HG03135 (cell line): ENCODE measurements around the gene SCYGR4.
"Not testable (repeated sequence)": the region's sequence is repeated elsewhere in the genome, so short reads cannot be mapped to it uniquely, and the experiment has no call there.

ENCODE experiments used
- ATAC-seq: cut with Tn5 transposase; IDR thresholded peaks from one replicate; pipeline ENCODE4 v1.9.1; 2021; ENCODE audit warnings: mild to moderate bottlenecking, moderate library complexity; ENCODE audit not compliant: unreplicated experiment

SCYGR4 gene, protein sequence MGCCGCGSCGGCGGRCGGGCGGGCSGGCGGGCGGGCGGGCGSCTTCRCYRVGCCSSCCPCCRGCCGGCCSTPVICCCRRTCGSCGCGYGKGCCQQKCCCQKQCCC

DNA sequence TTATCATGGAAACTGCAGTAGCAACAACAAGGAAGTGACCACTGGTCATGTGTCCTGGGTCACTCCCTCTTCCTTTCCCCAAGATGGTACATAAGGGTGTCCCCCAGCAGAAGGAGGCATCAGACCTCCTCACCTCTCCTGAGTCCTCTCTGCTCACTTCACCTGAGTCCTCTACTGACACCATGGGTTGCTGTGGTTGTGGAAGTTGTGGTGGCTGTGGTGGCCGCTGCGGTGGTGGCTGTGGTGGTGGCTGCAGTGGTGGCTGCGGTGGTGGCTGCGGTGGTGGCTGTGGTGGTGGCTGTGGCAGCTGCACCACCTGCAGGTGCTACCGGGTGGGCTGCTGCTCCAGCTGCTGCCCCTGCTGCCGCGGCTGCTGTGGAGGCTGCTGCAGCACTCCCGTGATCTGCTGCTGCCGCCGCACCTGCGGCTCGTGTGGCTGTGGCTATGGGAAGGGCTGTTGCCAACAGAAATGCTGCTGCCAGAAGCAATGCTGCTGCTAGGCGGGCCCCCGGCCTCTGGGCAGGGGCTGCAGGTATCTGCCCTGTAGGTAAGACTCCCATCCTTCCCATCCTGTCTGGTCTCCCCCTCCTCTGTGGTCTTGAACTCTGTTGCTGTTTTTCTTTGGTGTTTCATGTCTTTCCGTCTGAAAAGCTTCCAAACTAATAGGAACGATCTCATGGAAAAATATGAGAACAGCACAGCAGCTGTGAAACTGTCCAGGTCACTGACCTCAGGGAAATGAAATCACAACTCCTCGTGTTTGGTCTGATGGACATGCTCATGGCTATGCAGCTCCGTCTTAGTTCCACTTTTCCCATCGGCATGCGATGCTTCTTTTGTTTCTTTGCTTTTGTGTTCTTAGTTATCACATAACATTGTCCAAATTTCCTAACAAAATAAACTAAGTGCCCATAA lies at the start of gene SCYGR4:
SCYGR4 (plus strand) TSS at position 183 of the 915 bp plus-strand sequence; CDS start at position 183, 0 bp downstream.
- no peak for ATAC-seq

DNA sequence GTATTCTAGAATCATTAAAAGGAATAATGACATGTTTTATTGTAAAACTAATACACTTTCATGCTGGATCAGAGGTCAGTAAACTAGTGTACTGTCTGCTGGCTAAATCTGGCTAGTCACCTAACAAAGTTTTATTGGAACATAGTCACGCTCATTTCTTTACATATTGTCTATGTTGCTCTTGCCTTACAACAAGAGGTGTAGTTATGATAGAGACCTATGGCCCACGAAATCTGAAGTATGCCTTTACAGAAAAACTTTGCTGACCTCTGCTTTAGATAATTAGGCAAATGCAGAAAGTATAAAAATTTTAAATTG lies 48.5 kb upstream of the SCYGR4 start:
- ATAC-seq = no peak

DNA sequence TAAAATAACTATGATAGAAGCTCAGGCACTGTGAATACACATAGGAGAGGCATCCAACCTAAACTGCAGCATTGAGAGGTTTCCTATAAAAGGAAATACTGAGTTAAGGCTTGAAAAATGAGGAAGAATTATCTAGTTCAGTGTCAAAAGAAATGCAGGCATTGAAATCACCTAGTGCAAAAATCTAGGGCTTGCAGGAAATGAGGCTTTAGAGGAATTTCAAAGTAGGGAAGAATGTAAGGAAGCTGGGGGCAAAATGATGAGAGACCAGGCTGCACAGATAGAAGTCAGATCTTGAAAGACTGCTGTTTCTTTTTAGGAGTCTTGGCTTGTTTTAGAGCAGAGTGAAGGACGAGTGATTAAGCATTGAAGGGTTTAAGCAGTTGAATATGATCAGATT lies 46.7 kb upstream of the SCYGR4 start:
- ATAC-seq = no peak

DNA sequence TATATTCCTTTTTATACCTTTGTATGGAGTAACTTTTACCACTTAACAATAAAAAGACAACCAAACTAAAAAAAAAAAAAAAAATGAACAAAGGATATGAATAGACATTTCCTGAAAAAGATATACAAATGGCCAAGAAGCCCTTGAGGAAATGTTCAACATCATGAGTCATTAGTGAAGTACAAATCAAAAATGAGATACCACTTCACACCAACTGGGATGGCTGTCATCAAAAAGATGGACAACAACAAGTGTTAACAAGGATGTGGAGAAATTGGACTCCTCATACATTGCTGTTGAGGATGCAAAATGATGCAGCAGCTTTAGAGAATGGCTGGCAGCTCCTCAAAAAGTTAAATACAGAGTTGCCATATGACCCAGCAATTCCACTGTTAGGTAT lies 41.2 kb upstream of the SCYGR4 start:
- ATAC-seq = no peak

DNA sequence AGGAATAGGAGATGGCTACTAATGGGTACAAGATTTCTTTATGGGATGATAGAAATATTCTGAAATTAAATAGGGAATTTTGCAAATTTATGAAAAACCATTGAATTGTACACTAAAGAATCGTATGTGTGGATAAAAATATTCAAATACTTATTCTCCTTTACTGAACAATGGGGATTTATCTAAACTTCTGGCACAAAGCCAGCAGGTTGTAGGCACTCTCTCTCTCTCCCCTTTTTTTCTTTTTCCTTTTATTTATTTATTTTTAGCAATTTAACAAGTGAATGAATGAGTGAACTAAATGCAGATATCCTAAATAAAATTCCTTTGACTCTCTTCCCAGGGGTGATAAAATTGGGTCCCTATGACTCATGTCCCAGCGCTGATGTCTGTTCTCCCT lies 40.5 kb upstream of the SCYGR4 start:
- no peak for ATAC-seq

DNA sequence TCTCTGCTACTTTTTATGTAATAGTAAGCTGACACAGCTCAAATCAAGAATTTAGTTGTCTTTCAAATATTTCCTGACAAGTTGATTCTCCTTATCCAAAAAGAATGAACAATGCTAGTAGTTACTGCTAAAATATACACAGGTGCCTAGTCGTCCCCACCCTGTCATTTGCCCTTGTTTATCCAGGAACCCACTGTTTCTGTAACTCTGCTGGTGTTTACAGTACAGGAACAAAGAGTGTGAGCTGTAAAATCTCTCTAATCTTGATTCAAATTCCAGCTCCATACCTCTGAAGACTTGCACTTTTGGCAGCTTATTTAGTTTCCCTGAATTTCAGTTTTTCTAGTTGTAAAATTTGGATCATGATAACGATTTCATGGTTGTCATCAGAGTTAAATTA lies 39.7 kb upstream of the SCYGR4 start:
- no peak for ATAC-seq

DNA sequence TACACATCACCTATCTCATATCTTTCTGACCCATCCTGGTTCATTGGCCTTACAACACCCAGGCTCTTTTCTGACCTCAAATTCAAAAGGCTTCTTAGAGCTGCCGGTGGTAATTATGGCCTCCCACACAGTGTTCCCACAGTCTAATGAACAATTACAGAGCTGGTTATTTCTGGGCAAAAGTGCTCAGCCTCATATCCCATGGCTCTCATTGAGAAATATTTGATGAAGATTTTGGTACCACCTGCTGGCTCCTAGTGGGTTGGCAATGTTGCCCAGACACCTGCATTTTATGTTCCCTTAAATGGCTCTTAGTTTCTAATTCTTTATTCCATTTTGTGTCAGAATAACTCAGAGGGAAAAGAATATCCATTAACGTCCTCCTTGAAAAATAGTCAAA lies 38.7 kb upstream of the SCYGR4 start:
- ATAC-seq = no peak

DNA sequence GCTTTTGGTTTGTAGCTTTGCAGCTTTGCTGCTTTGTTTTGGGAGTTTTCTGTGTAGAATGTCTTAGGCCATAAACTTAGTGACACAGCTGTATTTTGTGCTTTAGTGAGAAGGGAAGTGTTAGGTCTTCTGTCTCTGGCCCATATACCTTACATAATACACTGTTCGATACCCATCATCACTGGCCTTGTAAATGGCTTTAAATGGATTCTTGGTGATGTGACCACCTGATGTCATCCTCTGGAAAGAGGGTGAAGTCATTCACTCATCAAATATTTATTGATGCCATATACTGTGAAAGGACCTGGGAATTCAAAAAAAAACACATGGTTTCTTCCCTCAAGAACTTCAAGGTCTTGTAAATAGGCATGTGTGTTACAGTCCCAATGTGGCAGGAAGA lies 37.5 kb upstream of the SCYGR4 start:
- ATAC-seq = no peak

DNA sequence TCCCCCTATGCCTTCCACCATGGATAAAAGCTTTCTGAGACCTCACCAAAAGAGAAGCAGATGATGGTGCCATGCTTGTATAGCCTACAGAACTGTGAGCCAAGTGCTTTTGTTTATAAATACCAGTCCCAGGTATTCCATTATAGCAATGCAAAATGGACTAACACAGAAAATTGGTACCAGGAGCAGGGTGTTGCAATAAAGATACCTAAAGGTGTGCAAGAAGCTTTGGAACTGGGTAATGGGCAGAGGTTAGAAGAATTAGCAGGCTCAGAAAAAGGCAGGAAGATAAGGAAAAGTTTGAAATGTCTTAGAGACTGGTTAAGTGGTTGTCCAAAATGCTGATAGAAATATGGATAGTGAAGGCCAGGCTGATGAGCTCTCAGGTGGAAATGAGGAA lies 34.9 kb upstream of the SCYGR4 start:
- ATAC-seq = no peak

DNA sequence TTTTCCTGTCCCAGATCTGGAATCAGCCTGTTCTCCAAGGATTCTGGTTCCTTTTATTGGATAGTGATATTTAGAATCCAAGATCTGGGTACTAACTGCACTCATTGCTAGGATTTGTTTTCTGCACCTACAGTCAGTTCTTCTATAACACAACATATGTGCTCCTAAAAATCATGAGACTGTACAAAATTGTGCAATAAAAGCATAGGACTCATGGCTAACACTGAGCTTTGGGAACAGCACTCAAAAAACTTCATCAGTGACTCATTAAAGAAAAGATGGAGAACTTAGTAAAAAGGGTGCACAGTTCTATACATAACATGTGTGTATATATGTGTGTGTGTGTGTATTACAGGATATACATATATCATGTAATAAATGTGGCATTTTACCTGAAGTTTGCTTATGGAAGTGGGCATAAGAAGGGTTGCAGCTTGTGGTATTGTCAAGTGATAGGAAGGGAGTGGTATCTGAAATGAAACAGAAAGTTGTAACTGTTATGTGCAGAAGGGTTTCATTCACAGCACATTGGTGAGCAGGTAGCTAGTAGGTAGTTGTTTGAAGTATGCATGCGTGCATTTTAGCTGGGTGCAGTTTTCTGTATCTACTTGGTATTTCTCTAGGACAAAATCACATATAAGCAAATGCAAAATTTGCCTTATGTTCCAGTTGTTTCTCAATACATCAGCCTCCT lies 24.5 kb upstream of the SCYGR4 start:
- ATAC-seq = no peak

DNA sequence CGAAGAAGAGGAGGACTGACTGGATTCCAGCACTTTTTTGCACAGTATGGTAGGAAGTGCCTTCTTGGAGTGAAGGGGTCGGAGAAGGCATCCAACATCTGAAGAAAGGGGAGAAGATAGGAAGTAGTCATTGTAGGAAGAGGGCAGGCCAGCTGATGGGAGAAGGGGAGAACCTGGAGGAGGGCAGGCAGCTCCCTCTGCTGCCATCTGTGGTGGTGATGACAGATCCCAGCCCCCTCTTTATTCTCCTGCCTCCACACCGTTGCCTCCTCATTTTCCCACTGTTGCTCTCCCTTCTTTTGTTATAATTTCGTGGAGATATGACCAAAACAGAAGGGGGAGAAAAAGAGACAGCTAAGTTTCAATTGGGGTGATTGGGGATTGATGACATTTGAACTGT lies 21.5 kb upstream of the SCYGR4 start:
- no peak for ATAC-seq

DNA sequence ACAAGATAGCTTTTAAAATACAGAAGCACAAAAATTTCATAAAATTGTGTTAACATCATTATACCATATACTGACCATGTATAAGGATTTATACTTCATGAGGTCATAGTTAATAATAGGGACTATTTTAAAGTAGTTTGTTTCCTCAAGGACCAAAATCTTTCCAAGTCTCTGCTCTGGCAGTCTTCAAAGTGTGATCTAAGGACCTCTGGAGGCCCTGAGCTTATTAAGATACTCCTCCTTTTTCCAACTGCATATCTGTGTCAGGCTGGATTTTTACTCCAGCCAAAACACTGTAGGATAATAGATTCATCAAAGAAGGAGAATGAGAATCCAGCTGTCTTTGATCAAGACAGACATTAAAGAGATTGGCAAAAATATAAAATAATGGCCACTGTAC lies 20.3 kb upstream of the SCYGR4 start:
- ATAC-seq = no peak

DNA sequence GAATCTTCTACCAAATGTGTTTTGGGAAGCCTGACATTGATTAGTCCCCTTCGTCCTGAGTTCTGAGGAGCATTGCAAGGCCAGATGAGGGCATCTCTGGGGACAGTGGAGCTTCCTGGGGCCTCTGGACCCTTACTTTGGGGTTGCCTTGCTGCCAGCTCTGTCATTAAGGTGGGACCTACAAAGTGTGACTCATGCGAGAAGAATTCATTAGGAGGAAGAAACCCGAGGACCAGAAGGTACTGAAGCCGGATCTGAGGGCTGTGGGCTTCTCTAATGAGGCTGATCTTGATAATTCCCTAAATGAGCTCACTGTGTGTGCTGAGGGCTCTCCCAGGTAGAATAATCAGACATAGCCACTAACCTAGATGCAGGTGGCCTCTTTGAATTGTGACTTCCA lies 19.3 kb upstream of the SCYGR4 start:
- no peak for ATAC-seq

DNA sequence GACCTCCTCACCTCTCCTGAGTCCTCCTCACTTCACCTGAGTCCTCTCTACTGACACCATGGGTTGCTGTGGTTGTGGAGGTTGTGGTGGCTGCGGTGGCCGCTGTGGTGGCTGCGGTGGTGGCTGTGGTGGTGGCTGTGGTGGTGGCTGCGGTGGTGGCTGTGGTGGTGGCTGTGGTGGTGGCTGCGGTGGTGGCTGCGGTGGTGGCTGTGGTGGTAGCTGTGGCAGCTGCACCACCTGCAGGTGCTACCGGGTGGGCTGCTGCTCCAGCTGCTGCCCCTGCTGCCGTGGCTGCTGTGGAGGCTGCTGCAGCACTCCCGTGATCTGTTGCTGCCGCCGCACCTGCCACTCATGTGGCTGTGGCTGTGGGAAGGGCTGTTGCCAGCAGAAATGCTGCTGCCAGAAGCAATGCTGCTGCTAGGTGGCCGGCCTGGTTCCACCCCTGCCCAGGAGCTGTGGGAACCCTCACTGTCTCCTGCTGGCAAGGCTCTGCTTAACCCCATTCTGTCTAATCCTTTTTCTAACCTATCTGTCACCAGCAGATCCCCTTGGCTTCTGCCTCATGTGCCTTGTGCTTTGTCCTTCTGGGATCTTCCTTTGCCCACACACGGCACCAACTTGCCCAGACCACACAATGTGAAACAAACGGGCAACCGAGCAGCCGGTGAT lies 18.3 kb upstream of the SCYGR4 start, which contains the start of gene SCYGR2:
SCYGR2 (plus strand) TSS at position 59 of the 669 bp plus-strand sequence; CDS start at position 59, 0 bp downstream.
- not testable (repeated sequence) for ATAC-seq

DNA sequence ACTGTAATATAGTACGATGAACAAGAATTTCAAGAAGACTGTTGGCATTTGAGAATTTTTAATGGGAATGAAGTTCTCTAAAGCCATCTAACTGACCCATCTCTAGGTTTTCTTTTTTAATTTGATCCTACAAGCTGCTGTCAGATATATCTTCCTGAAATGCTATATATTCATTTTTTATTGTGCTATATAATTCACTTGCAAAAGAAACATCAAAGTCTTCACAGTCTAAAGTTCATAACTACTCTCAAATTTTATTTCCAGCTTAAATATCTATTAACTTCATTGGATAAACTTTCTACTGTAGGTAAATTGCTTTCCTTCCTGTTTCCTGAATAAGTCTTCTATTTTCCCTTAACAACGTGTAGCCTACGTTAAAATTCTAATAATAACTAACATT lies 14.9 kb upstream of the SCYGR4 start:
- ATAC-seq = no peak

DNA sequence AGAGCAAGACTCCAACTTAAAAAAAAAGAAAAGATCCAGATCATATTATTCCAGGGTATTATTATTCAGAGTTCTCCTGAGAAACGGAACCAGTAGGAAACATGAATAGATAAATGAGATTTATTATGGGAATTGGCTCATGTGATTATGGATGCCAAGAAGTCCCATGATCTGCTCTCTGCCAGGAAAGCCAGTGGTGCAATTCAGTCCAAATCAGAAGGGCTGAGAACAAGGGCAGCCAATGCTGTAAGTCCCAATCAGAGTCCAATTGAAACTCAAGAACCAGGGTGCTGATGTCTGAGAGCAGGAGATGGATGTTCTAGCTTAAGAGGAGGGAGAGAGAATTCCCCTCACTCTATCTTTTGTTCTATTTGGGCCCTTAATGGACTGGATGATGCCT lies 10.8 kb upstream of the SCYGR4 start:
- no peak for ATAC-seq

DNA sequence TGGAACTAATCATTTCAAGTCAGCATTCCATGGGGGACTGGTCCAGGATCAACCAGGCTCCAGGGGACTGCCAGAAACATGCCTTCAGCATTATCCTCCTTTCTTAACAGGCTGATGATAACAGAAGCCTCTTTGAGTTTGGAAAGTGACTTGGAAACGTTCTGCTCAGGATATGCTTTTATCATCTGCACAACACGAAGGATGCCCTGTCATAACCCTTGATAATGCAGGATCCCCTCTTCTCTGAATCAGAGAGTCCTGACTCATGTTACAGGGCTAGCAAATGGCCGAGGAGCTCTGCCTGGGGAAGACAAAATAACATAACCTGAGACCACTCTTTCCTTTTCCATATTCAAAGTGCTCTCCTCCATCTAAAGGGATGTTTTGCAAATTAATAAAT lies 9.4 kb upstream of the SCYGR4 start:
- ATAC-seq = no peak

DNA sequence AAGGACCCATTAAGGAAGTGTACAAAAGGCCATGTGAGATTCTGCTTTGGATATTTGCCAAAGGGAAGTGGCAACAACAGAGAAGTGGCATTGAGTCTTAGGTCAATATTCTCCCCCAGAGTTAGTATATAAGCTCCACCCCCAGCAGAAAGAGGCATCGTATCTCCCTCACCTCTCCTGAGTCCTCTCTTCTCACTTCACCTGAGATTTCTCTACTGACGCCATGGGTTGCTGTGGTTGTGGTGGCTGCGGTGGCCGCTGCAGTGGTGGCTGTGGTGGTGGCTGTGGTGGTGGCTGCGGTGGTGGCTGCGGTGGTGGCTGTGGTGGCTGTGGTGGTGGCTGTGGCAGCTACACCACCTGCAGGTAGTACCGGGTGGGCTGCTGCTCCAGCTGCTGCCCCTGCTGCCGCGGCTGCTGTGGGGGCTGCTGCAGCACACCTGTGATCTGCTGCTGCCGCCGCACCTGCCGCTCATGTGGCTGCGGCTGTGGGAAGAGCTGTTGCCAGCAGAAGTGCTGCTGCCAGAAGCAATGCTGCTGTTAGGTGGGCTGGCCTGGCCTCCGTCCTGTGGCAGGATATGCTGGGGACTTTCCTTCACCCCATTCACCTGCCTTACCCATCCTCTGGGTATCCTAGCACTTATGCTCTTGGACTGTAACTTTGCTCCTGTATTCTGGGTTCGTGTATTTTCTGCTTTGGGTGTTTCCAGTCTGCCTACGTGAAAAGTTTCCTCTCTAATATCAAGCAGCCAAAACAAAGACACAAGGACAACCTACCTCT lies 8.5 kb upstream of the SCYGR4 start:
- ATAC-seq = no peak

DNA sequence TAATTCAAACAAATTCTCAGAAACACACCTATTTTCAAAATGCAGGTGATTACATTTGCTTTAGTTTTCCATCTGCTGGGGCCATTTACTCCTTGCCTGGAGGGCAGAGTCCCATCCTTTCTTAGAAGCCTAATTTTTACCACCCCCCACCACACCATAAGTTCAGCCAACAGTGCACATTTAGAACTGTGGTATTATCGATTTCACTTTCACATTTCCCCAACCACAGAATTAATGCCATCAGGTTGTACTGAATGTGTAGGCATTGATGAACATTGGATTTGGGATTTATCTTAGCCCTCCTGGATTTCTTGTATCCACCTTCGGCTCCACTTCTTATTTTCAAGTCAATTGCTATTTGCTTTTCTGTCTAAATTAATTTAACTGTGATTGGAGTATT lies 7.2 kb upstream of the SCYGR4 start:
- ATAC-seq = no peak

DNA sequence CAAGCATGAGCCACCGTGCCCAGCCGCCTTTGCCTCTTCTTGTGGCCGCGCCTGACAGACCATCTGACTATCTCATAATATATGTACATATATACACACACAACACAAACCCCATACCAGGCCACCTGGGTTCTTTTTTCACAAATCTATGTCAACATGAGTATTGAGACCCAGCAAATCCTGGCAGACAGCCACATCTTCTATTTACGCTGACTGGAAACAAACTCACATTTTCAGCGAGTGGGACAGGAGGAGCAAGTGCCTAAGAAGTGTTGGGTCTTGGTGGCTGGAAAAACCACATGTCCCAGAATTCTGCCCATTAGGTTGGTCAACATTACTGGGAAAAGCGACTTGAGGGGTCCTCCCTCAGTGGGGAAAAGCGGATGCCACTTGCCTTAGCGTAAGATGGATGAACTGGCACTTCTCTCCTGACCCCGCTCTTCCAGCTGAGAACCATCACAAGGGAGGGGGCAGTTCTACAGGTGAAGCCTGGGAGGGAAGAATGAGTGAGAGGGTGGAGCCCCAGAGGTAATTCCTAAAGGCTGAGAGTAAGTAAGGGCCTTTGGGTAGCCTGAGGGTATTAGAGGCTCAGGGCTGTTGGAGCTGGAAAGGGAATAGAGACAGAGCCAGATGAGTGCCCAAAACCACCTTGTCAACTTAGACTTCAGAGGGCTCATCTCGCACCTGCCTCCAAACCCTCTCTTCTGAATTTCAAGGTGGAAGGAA lies 4.6 kb upstream of the SCYGR4 start:
- ATAC-seq = no peak
